Measurements from ENCODE around the gene MORC4.

DNA sequence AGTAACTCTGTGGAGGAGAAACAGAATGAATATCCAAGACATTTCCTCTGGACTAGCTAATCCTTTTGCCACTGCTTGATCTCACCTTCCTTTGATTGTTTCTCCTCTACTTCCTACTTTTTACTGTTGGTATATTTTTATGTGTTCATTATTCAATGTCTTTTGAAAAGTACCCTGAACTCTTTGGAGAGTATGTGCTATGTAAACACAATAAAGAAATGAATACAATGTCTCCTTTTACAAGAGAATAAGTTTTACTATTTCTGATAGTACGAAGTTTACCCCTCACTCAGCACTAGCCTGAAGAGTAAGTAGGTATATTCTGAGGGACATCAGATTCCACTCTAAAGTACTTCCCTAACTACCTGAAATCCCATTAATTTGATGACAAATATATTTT is 59.9 kb downstream of the MORC4 start:
- no peak for TF ChIP-seq CTCF (IDR thresholded peaks at IDR 0.05; ENCODE audit: insufficient read depth, low read depth, low read length)
- no peak for TF ChIP-seq EZH2 (IDR thresholded peaks at IDR 0.05; ENCODE audit: insufficient read depth, low read length)
